ENCODE measurements around the gene AHCYL2. TPM values are rescaled to one million over a fixed set of nuclear protein-coding genes. Genes with fewer than 3 reads are reported as not detected.
"Not testable (repeated sequence)": the region's sequence is repeated elsewhere in the genome, so short reads cannot be mapped to it uniquely, and the experiment has no call there.

AHCYL2 gene
- total RNA-seq, 2 donors from 2014 or later, result 262 to 397 TPM

- H3K4me1 ChIP-seq, result no peaks in the 10 kb centered on the region
- H3K27me3 ChIP-seq, result no peaks in the 10 kb centered on the region
- intact Hi-C loops (cut with DNase I), result loop anchor here (2.0 to 10.0 kb wide), 2 partner anchors 46 to 424 kb away; no protein-coding TSS in a partner anchor
- no peak overlapping the region for H3K4me3 ChIP-seq
- H3K27ac ChIP-seq, result no peak overlapping the region
- H3K36me3 ChIP-seq, result no peaks in the 10 kb centered on the region
- no peak for DNase-seq
- TF ChIP-seq, protein P1, sequence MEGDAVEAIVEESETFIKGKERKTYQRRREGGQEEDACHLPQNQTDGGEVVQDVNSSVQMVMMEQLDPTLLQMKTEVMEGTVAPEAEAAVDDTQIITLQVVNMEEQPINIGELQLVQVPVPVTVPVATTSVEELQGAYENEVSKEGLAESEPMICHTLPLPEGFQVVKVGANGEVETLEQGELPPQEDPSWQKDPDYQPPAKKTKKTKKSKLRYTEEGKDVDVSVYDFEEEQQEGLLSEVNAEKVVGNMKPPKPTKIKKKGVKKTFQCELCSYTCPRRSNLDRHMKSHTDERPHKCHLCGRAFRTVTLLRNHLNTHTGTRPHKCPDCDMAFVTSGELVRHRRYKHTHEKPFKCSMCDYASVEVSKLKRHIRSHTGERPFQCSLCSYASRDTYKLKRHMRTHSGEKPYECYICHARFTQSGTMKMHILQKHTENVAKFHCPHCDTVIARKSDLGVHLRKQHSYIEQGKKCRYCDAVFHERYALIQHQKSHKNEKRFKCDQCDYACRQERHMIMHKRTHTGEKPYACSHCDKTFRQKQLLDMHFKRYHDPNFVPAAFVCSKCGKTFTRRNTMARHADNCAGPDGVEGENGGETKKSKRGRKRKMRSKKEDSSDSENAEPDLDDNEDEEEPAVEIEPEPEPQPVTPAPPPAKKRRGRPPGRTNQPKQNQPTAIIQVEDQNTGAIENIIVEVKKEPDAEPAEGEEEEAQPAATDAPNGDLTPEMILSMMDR (IDR thresholded peaks at IDR 0.05), result no peak
- H3K9ac ChIP-seq (ENCODE audit: low read depth in 2 of 2, low read length in 2 of 2), result no peak overlapping the region
- no peaks in the 10 kb centered on the region for H3K9me3 ChIP-seq
These were observed 13.9 kb upstream of the AHCYL2 start for GRCh38 chr7:129210989-129211312.

GRCh38 chr7:129212126-129212525, 12.7 kb upstream of the AHCYL2 start:
- no peak overlapping the region for H3K9ac ChIP-seq (ENCODE audit: low read depth in 2 of 2, low read length in 2 of 2)
- H3K9me3 ChIP-seq, result no peaks in the 10 kb centered on the region
- intact Hi-C loops (cut with DNase I), result loop anchor here (10.0 kb wide), 1 partner anchor 423 kb away; no protein-coding TSS in a partner anchor
- no peak for DNase-seq
- TF ChIP-seq, protein P1 (IDR thresholded peaks at IDR 0.05), result no peak
- H3K27ac ChIP-seq, result no peak overlapping the region
- H3K4me3 ChIP-seq, result no peak overlapping the region
- no peaks in the 10 kb centered on the region for H3K4me1 ChIP-seq
- H3K27me3 ChIP-seq, result no peaks in the 10 kb centered on the region
- H3K36me3 ChIP-seq, result no peaks in the 10 kb centered on the region

DNA sequence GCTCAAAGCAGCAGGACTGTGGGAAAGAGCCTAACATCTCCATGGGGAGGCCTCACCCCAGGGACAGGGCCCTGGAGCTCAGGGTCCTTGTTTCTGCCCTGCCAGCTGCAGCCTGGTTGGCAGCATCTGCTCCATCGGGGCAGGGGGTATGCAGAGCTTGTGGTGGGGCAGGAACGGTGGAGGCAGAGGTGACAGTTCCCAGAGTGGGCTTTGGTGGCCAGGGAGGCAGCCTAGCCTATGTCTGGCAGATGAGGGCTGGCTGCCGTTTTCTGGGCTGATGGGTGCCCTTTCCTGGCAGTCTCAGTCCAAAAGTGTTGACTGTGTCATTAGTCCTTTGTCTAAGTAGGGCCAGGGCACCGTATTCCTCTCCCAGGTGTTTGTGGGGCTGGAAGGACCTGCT, 12.2 kb upstream of the AHCYL2 start:
- Histone ChIP-seq H3K9ac (ENCODE audit: low read depth in 2 of 2, low read length in 2 of 2) (no peak overlapping the region), H3K4me3 (no peak overlapping the region), H3K27ac (no peak overlapping the region), H3K9me3 (no peaks in the 10 kb centered on the region), H3K36me3 (no peaks in the 10 kb centered on the region), H3K4me1 (no peaks in the 10 kb centered on the region), H3K27me3 (no peaks in the 10 kb centered on the region)
- intact Hi-C loops (cut with DNase I), result loop anchor here (10.0 kb wide), 1 partner anchor 422 kb away; no protein-coding TSS in a partner anchor
- DNase-seq, result no peak
- TF ChIP-seq, protein P1 (IDR thresholded peaks at IDR 0.05), result no peak

- H3K27me3 ChIP-seq, result no peaks in the 10 kb centered on the region
- no peak overlapping the region for H3K27ac ChIP-seq
- no peaks in the 10 kb centered on the region for H3K9me3 ChIP-seq
- no peak overlapping the region for H3K4me3 ChIP-seq
- DNase-seq, result no peak
- no peaks in the 10 kb centered on the region for H3K36me3 ChIP-seq
- intact Hi-C loops (cut with DNase I), result loop anchor here (10.0 kb wide), 1 partner anchor 421 kb away; no protein-coding TSS in a partner anchor
- no peaks in the 10 kb centered on the region for H3K4me1 ChIP-seq
- no peak overlapping the region for H3K9ac ChIP-seq (ENCODE audit: low read depth in 2 of 2, low read length in 2 of 2)
- TF ChIP-seq, protein P1 (IDR thresholded peaks at IDR 0.05), result no peak
These were observed 11.0 kb upstream of the AHCYL2 start for GRCh38 chr7:129213828-129214227.

GRCh38 chr7:129215691-129216090, 9.1 kb upstream of the AHCYL2 start:
- H3K27ac ChIP-seq; H3K4me1 ChIP-seq; DNase-seq; H3K36me3 ChIP-seq; H3K4me3 ChIP-seq; H3K9ac ChIP-seq (ENCODE audit: low read depth in 2 of 2, low read length in 2 of 2); H3K27me3 ChIP-seq; H3K9me3 ChIP-seq: not testable (repeated sequence)
- intact Hi-C loops (cut with DNase I), result loop anchor here (5.0 to 10.0 kb wide), 2 partner anchors 257 to 419 kb away; no protein-coding TSS in a partner anchor

- not testable (repeated sequence) for DNase-seq; H3K9ac ChIP-seq (ENCODE audit: low read depth in 2 of 2, low read length in 2 of 2)
- intact Hi-C loops (cut with DNase I), result loop anchor here (5.0 to 10.0 kb wide), 2 partner anchors 256 to 419 kb away; no protein-coding TSS in a partner anchor
These were observed 8.6 kb upstream of the AHCYL2 start for GRCh38 chr7:129216101-129216715.

GRCh38 chr7:129216821-129217416, 7.9 kb upstream of the AHCYL2 start:
- intact Hi-C loops (cut with DNase I), result loop anchor here (5.0 to 10.0 kb wide), 2 partner anchors 255 to 418 kb away; no protein-coding TSS in a partner anchor
- not testable (repeated sequence) for DNase-seq; H3K27me3 ChIP-seq; H3K27ac ChIP-seq; H3K4me1 ChIP-seq; H3K36me3 ChIP-seq; H3K9ac ChIP-seq (ENCODE audit: low read depth in 2 of 2, low read length in 2 of 2); H3K4me3 ChIP-seq; H3K9me3 ChIP-seq

More at GRCh38 chr7:129216101-129216715, 8.6 kb upstream of the AHCYL2 start:
- H3K4me3 ChIP-seq, H3K36me3 ChIP-seq, H3K27me3 ChIP-seq, H3K27ac ChIP-seq, H3K4me1 ChIP-seq, H3K9me3 ChIP-seq: not testable (repeated sequence)

Data from colonic mucosa (tissue), 4 donors.